ENCODE results near the gene TYK2.
"Not testable (repeated sequence)": the region's sequence is repeated elsewhere in the genome, so short reads cannot be mapped to it uniquely, and the experiment has no call there.

Gene TYK2

GRCh38 chr19:10388957-10389356, 8.6 kb upstream of the TYK2 start:
- H3K36me3 ChIP-seq, result peaks cover 30% of the 10 kb centered on the region
- no peaks in the 10 kb centered on the region for H3K9me3 ChIP-seq (ENCODE audit: severe bottlenecking)
- H3K4me3 ChIP-seq (ENCODE audit: low read depth, low read length), result no peak overlapping the region
- DNase-seq, result peak; percentile 83
- H3K27ac ChIP-seq, result no peak overlapping the region
- peak; percentile 80 for TF ChIP-seq CTCF (IDR thresholded peaks at IDR 0.05; ENCODE audit: low read depth, low read length)
- H3K27me3 ChIP-seq (ENCODE audit: insufficient read depth, low read depth, severe bottlenecking), result no peaks in the 10 kb centered on the region

- no peak for DNase-seq
- H3K9me3 ChIP-seq (ENCODE audit: severe bottlenecking), result no peaks in the 10 kb centered on the region
- H3K27ac ChIP-seq, result no peak overlapping the region
- no peaks in the 10 kb centered on the region for H3K36me3 ChIP-seq
- no peaks in the 10 kb centered on the region for H3K27me3 ChIP-seq (ENCODE audit: insufficient read depth, low read depth, severe bottlenecking)
- no peak overlapping the region for H3K4me3 ChIP-seq (ENCODE audit: low read depth, low read length)
- no peak for TF ChIP-seq CTCF (IDR thresholded peaks at IDR 0.05; ENCODE audit: low read depth, low read length)
Observed at GRCh38 chr19:10384580-10384979, 4.2 kb upstream of the TYK2 start.

GRCh38 chr19:10383223-10383499, 2.8 kb upstream of the TYK2 start:
- not testable (repeated sequence) for H3K36me3 ChIP-seq; H3K4me3 ChIP-seq (ENCODE audit: low read depth, low read length); H3K27me3 ChIP-seq (ENCODE audit: insufficient read depth, low read depth, severe bottlenecking); DNase-seq; H3K27ac ChIP-seq; H3K9me3 ChIP-seq (ENCODE audit: severe bottlenecking)

- DNase-seq, result no peak
- no peak for TF ChIP-seq CTCF (IDR thresholded peaks at IDR 0.05; ENCODE audit: low read depth, low read length)
- no peaks in the 10 kb centered on the region for H3K9me3 ChIP-seq (ENCODE audit: severe bottlenecking)
- H3K27me3 ChIP-seq (ENCODE audit: insufficient read depth, low read depth, severe bottlenecking), result no peaks in the 10 kb centered on the region
- peak overlapping the region; percentile 75 for H3K27ac ChIP-seq
- H3K4me3 ChIP-seq (ENCODE audit: low read depth, low read length), result peak overlapping the region; percentile 88
- peaks cover 19% of the 10 kb centered on the region for H3K36me3 ChIP-seq
Observed at GRCh38 chr19:10379880-10380312, 476 bp downstream of the TYK2 start.

- no peak for DNase-seq
- no peak overlapping the region for H3K27ac ChIP-seq
- H3K36me3 ChIP-seq, result peaks cover 32% of the 10 kb centered on the region
- no peak for TF ChIP-seq CTCF (IDR thresholded peaks at IDR 0.05; ENCODE audit: low read depth, low read length)
- H3K27me3 ChIP-seq (ENCODE audit: insufficient read depth, low read depth, severe bottlenecking), result no peaks in the 10 kb centered on the region
- no peak overlapping the region for H3K4me3 ChIP-seq (ENCODE audit: low read depth, low read length)
- H3K9me3 ChIP-seq (ENCODE audit: severe bottlenecking), result no peaks in the 10 kb centered on the region
Observed at GRCh38 chr19:10378124-10378523, 2.2 kb downstream of the TYK2 start.

- not testable (repeated sequence) for DNase-seq; H3K4me3 ChIP-seq (ENCODE audit: low read depth, low read length); H3K9me3 ChIP-seq (ENCODE audit: severe bottlenecking); H3K27ac ChIP-seq; H3K27me3 ChIP-seq (ENCODE audit: insufficient read depth, low read depth, severe bottlenecking)
- H3K36me3 ChIP-seq, result peaks cover 32% of the 10 kb centered on the region
Observed at GRCh38 chr19:10377140-10377640, 3.2 kb downstream of the TYK2 start.

- Histone ChIP-seq H3K9me3 (ENCODE audit: severe bottlenecking) (no peaks in the 10 kb centered on the region), H3K4me3 (ENCODE audit: low read depth, low read length) (no peak overlapping the region), H3K27me3 (ENCODE audit: insufficient read depth, low read depth, severe bottlenecking) (no peaks in the 10 kb centered on the region), H3K36me3 (peaks cover 35% of the 10 kb centered on the region), H3K27ac (no peak overlapping the region)
- TF ChIP-seq CTCF (IDR thresholded peaks at IDR 0.05; ENCODE audit: low read depth, low read length), result no peak
- no peak for DNase-seq
Observed at GRCh38 chr19:10374931-10375330, 5.4 kb downstream of the TYK2 start.

All from WERI-Rb-1 (cell line).